ENCODE results near the gene HYAL2.
"Not testable (repeated sequence)": the region's sequence is repeated elsewhere in the genome, so short reads cannot be mapped to it uniquely, and the experiment has no call there.

Gene HYAL2

GRCh38 chr3:50289130-50289529 is 33.4 kb downstream of the HYAL2 start:
- no peak for DNase-seq (ENCODE audit: low read depth)

- no peak for DNase-seq (ENCODE audit: low read depth)
Measured at GRCh38 chr3:50288387-50289007, 34.0 kb downstream of the HYAL2 start.

GRCh38 chr3:50287262-50287661 is 35.3 kb downstream of the HYAL2 start:
- DNase-seq (ENCODE audit: low read depth) = no peak

- DNase-seq (ENCODE audit: low read depth) = no peak
Measured at GRCh38 chr3:50286322-50287227, 36.0 kb downstream of the HYAL2 start.

DNA sequence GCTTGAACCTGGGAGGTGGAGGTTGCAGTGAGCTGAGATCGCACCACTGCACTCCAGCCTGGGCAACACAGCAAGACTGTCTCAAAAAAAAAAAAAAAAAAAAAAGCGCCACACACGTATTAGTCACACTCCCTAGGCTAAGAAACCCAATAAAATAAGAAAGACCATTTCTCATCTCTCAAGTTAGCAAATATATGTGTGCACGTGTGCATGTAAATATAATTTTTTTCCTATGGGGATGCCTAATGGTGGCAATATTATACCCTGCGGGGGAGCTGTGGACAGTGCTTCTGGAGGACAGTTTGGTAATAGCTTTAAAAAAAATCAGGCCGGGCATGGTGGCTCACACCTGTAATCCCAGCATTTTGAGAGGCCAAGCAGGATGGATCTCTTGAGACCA is 38.4 kb downstream of the HYAL2 start:
- not testable (repeated sequence) for DNase-seq (ENCODE audit: low read depth)

DNA sequence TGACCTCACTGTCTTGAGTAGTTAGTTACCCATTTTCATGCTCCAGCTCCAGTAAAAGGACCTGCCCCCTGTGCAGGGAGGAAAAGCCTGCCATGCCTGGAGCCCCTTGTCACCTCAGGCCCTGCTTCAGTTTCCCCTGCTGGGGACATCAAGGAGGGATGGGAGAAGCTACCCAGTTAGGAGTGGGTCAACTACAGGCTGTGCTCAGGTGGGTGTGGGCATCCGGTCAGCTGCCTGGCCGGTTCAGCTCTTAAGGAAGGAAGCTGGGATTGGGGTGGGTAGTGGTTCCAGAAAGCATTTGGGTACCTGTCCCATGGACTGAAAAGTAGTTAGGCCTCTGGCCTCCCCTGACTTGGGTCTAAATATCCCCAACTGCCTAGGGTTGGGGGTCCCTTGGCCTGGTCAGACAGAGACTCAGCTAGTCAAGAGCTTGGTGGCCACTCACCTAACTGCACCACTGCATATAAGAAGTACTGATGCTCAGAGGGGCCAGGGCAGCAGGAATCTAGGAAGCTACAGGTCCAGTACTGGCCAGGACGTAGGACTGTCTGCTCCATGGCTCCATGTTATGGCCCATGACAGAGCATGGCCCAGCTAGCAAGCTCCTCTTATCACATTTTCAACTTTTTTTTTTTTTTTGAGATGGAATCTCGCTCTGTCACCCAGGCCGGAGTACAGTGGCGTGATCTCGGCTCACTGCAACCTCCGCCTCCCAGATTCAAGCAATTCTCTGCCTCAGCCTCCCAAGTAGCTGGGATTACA is 43.1 kb downstream of the HYAL2 start:
- DNase-seq (ENCODE audit: low read depth) = no peak

DNA sequence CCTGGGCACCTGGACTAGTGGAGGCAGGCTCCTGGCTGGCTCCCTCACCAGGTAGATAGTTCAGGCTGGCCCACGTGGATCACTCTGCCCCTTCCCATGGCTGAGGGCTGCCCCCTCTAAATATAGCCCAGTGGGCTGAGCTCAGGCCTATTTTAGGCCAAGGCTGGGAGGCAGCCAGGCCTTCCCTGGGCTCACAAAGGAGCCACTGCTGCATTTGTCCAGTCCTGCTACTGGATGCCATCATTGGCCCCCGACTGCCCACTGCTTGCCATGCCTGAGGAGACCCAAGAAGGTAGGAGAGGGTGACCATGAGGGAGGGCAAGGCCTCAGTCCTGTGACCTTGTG is 43.7 kb downstream of the HYAL2 start, which contains the start of gene LSMEM2:
LSMEM2 (plus strand) TSS at position 208 of the 345 bp plus-strand sequence; CDS start at position 235, 27 bp downstream.
- DNase-seq (ENCODE audit: low read depth) = no peak

DNA sequence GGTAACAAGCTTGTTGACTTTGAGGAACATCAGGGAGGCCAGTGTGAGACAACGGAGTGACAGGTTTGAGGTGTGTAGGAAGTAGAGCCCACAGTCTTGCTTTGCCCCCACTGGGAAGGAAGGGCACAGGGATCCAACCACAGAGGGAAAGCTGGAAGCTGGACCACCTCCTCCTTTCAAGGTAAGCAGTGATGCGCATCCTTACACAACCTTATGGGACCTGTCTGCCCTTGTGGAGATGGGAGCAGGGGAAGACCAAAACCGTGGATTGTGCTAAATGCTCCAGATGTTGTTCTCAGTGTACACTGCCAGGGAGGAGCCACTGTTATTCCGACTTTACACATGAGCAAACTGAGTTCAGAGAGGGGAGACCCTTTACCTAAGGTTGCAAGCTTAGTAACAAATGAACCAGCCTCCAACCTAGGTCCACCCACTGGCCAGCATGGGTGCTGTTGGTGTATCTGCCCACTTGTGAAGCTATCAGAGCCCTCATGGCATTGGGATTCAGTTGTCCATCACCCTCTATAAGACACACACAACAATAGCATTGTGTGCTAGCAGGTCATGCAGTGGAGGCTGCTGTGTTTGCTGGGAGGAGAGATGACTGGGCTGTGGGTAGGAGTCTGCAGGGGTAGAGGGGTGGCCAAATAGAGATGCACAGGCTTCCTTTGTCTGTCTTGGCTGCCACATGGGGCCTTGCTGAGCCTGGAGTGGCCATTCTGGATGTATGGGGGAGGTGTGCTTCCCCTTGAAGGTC is 44.2 kb downstream of the HYAL2 start:
- no peak for DNase-seq (ENCODE audit: low read depth)

DNA sequence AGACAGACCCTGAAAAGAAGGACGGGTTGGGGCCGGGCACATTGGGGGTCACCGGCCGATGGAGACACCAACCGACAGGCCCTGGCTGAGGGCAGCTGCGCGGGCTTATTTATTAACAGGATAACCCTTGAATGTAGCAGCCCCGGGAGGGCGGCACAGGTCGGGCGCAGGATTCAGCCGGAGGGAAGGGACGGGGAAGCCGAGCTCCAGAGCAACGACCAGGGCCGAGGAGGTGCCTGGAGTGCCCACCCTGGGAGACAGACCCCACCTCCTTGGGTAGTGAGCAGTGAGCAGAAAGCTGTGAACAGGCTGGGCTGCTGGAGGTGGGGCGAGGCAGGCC is 45.8 kb downstream of the HYAL2 start:
- DNase-seq (ENCODE audit: low read depth) = no peak

- no peak for DNase-seq (ENCODE audit: low read depth)
Measured at GRCh38 chr3:50275996-50276761, 46.4 kb downstream of the HYAL2 start.

DNA sequence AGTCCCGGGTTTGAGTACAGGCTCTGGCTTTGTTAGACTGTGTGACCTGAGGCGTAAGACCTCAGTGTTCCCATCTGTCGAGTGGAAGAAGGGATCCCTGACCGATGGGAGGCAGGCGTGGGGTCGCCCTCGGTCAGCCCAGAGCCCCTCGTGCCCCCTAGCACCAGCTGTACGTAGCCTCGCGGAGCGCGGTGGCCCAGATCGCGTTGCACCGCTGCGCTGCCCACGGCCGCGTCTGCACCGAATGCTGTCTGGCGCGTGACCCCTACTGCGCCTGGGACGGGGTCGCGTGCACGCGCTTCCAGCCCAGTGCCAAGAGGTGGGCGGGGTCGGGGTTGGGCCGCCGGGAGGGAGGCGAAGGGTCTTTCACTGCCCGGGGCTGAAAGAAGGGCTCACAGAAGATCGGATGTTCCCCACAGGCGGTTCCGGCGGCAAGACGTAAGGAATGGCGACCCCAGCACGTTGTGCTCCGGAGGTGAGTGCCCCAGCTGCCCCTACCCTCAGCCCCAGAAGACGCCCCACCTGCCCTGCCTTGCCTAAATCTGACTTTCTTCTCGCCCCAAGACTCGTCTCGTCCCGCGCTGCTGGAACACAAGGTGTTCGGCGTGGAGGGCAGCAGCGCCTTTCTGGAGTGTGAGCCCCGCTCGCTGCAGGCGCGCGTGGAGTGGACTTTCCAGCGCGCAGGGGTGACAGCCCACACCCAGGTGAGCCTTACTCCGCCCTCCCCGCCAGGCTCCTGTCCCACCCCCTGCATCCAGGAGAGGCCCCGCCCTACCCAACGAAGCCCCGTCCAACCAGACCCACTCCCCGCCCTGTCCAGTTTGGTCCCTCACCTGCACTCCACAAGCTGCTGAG is 47.2 kb downstream of the HYAL2 start:
- DNase-seq (ENCODE audit: low read depth) = no peak

DNA sequence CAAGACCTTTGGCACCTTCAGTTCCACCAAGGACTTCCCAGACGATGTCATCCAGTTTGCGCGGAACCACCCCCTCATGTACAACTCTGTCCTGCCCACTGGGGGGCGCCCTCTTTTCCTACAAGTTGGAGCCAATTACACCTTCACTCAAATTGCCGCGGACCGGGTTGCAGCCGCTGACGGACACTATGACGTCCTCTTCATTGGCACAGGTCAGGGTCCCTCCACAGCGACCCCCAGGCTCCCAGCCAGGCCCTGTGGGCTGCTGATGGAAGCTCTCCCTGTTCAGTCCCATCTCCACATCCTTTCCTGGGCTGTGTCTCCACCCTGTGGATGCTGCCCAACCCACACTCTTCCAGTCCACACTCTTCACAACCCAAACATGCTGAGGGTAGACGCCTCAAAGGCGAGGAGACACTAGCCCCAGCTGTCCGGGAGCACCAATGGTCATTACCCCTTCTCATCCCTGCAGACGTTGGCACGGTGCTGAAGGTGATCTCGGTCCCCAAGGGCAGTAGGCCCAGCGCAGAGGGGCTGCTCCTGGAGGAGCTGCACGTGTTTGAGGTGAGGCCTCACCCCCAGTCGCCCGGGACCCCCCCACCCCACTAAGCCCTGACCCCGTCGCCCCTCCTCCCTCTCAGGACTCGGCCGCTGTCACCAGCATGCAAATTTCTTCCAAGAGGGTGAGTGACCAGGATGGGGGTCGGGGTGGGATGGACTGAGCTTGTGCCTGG is 48.0 kb downstream of the HYAL2 start:
- no peak for DNase-seq (ENCODE audit: low read depth)

- no peak for DNase-seq (ENCODE audit: low read depth)
Measured at GRCh38 chr3:50273689-50274065, 48.9 kb downstream of the HYAL2 start.

DNA sequence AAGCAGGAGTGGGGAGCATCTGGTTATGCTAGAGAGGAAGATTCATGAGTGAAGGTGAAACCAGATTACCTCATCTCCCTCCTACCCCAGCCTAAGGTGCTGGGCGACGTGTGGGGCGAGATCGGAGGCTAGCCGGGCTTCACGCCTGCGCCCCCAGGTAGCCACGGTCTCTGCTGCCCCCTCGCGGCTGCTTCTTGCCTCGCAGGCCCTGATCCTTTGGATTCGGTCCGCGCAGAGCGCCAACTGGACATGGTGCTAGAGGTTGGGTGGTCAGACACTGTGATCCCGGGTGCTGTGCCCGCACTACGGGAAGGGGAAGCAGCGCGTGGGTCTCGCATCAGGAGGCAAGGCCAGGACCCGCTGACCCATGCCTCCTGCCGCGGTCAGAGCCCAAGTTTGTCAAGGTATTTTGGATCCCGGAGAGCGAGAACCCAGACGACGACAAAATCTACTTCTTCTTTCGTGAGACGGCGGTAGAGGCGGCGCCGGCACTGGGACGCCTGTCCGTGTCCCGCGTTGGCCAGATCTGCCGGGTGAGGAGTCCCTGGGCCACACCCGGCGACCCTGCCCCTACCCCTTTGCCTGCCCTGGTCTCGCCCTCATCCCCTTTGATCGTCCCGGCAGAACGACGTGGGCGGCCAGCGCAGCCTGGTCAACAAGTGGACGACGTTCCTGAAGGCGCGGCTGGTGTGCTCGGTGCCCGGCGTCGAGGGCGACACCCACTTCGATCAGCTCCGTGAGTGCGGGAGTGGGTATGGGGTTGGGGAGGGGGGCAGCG is 49.4 kb downstream of the HYAL2 start:
- DNase-seq (ENCODE audit: low read depth) = peak; percentile 37

DNA sequence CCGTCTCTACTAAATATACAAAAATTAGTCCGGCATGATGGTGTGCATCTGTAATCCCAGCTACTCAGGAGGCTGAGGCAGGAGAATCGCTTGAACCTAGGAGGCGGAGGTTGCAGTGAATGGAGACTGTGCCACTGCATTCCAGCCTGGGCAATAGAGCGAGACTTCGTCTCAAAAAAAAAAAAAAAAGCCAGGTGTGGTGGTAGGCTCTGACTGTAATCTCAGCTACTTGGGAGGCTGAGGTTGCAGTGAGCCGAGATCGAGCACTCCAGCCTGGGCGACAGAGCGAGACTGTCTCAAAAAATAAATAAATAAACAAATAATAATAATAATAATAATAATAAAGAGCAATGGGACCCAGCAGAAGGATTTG is 50.0 kb downstream of the HYAL2 start:
- DNase-seq (ENCODE audit: low read depth) = not testable (repeated sequence)

GRCh38 chr3:50271314-50271936 is 51.1 kb downstream of the HYAL2 start:
- DNase-seq (ENCODE audit: low read depth) = no peak

DNA sequence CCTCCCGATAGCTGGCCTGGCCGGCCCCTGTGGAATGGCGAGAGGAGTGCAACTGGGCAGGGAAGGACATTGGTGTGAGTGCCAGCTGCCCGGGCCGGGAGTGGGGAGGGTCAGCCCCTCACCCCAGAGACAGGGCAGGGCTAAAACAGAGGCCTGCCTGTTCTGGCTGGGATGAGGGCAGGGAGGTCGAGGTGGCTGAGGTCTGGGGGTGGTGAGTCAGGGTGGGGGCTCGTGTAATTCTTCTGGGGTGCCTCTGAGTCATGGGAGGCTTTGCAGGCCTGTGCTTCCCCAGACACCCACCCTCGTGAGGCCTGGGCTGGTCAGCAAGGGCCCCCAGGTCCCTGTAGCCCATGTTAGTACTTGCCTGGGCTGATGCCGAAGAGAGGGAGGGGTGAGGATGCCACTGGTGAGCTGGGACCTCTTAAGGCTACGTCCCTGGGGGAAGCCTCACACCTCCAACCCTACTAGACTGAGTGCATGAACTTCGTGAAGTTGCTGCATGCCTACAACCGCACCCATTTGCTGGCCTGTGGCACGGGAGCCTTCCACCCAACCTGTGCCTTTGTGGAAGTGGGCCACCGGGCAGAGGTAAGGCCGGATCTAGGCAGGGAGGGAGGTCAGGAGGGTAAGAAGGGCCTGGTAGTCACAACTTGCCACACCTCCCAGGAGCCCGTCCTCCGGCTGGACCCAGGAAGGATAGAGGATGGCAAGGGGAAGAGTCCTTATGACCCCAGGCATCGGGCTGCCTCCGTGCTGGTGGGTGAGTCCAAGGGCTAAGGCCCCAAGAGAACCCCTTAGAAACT is 51.9 kb downstream of the HYAL2 start:
- no peak for DNase-seq (ENCODE audit: low read depth)

DNA sequence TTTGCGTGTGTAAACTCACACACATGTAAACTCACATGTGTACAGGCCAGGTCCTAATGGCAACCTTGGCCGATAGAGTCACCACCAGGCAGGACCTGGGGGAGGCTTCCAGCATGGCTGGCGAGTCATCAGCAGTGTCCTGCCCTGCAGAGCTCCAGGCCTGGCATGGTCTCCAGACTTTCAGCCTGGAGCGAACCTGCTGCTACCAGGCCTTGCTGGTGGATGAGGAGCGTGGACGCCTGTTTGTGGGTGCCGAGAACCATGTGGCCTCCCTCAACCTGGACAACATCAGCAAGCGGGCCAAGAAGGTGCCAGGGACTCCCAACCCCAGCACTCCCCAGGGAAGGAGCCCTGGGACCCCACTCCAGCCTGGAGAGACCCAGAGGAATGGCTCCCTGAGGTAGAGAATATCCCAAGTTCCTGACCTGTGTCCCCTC is 52.5 kb downstream of the HYAL2 start:
- DNase-seq (ENCODE audit: low read depth) = no peak

Measured in stromal cell of bone marrow (primary cell).